Measurements from ENCODE around the gene ADAMTS17. TPM values are rescaled to one million over a fixed set of nuclear protein-coding genes. Genes with fewer than 3 reads are reported as not detected.

Gene ADAMTS17
- polyA plus RNA-seq, 5 donors: 1.9 to 4.1 (median 3.0) TPM

DNA sequence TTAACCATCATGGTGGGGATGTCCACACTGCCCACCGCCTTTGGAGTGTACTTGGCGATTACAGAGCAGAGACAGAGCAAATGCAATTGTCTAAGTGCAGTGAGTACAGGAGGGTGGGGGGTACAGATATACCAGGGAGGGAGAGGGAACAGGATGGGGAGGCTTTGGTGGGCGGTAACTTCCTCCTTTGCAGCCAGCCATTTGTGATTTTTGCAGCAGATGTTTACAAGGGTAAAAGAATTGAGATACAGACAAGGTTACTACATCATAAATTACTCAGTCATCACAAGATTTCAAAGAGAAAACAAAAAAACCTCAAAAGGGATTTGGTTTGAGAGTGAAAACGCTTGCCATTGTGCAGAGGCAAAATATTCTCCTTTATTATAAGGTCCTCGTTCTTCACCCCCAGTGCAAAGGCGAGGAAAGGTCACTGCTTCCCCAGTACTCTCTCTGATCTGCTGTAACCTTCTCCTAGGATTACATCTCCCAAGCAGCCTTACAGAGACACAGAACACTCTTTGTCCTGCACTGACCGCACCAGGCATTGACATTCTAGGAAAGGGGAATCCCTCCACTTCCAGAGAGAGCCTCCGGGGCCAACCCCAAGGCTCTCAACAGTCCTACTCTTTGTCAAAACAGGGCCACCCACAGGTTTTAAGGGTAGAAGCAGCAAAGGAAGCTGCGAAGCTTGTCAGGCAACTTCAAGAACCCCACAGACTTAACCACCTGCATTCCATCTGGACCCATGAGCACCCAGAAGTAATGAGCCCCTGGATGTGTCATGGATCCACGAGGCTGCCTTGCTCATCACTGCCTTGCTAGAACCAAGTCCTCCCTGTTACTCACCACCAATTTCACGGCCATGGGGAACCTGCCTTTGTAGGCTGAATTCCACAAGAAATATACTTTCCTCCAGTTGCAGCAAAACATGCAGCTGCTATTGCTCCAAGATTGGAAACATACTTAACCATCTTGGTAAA, 117.3 kb downstream of the ADAMTS17 start:
- DNase-seq: no peak

DNA sequence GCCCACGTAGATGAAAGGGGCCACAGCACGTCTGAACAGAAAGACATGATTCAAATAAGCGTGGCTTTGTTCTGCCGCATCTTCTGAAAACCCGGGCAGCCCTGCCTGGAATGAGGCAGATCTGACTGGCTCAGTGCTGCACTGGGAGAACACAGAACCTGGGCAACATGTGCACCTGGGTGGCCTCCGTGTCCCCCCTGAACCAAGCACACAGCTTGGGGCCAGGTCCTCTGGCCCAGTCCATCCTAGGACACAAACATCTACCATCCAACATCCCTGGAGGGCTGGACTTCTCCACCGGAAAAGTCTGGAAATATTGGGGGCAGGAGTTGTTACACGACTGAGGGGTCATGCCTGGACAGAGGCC, 119.4 kb downstream of the ADAMTS17 start:
- DNase-seq: no peak

DNA sequence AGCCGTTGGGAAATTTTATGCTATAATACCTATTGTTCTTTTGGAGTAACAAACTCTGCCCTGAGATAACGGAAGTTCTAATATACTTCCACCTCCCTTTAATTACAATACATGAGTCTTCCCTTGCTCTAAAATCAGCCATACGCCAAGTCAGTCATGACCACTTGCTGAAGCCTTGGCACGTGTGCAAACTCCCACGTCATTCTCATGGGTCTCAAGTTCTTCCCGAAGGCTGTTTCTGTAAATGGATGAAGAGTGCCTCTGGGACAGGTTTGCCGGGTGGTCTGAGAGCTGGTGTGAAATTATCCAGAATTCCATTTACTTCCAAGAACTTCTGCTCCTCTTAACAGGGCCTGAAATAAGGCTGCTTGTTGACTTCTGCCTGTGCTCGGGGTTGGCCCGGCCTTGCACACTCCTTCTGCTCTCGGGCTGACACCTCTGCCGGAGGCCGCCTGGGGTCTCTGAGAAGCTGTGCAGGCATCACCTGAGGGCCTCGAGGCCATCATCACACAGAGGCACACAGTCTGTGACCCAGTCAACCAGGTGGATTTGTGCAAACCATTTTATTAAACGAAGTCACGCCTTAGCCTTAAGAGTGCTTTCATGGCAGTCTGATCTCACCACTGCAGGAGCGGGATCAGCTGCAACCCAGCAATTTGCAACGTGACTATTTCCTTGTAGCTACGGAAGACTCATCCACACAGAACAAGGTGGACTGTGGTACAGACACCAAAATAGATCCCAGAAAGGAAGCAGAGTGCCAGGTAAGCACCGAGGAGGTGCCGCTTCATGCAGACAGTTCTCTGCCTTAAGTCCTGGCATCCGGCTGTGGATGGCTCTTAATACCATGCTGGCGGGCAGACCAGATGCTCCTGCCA, 120.1 kb downstream of the ADAMTS17 start:
- no peak for DNase-seq

DNA sequence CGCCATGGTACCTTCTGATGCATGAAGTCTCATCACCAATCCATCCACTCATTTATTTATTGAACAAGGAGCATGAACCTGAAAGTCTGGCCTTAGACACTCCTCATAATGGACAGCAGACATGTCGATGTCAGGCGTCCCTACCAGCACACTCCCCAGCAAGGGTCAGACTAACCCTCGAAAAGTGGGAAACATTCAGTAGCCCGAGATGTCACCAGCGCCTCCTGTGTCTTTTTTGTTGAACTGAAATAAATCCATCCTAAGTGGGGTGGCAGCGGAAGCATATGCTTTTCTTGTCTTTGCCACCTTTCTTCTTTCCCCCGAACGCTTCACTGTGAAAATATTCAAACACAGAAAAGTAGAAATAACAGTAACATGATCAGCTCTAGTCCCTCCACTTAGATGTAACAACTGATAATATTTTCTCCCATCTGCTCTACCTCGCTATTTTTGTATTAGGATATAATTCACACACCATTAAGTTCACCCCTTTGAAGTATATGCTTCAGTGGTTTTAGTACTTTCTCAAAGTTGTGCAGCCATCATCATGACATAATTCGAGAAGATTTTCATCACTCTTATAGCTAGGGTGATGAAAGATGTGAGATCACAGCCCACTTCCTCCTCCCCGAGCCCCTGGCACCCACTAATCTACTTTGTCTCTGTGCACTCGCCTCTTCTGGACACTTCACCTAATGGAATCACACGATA, 121.6 kb downstream of the ADAMTS17 start:
- no peak for DNase-seq

DNA sequence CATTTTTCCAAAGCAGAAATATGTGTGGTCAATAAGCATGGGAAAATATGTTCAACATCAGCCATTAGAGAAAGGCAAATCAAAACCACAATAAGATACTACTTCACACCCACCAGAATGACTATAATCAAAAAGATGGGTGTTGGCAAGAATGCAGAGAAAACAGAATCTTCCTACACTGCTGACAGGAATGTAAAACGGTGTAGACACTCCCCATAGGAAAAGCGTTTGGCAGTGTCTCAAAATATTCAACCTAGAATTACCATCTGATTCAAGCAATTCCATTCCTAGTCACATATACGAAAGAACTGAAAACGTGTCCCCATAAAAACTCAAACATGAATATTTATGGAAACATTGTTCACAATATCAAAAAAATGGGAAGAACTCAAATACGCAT, 123.3 kb downstream of the ADAMTS17 start:
- DNase-seq: no peak

DNA sequence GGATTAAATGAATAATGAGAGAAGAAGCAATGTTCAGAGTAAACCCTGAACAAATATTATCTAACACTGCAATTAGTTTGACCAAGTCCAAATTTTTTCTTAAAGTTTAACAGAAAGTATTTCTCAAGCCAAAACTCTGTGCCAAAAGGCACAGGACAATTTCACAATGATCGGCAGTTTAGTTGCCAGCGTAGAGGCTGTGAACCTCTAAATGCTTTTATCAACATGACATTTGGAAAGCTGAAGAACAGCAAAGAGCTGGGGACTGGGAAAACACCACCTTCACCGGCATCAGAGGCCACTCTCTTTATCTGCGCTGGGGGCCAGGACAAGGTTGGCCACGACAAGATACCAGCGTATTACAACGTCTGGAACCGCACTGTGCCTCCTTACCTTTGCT, 125.6 kb downstream of the ADAMTS17 start:
- peak; percentile 61 to 73 for DNase-seq

DNA sequence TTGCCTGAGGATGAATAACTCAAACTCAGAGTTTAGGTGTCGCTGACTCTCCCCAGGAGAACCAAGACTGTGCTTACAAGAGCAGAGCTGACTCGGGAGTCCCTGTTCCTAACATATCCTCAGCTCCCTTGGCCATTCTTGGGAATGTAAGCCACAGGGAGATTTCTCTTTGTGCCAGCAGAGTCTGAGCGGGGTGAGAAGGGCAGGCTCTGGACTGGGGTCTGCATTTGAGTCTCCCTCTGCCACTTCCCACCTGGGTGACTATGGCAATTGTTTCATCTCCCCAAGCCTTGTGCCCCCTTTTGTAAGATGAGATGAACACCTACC, 126.0 kb downstream of the ADAMTS17 start:
- DNase-seq: no peak

DNA sequence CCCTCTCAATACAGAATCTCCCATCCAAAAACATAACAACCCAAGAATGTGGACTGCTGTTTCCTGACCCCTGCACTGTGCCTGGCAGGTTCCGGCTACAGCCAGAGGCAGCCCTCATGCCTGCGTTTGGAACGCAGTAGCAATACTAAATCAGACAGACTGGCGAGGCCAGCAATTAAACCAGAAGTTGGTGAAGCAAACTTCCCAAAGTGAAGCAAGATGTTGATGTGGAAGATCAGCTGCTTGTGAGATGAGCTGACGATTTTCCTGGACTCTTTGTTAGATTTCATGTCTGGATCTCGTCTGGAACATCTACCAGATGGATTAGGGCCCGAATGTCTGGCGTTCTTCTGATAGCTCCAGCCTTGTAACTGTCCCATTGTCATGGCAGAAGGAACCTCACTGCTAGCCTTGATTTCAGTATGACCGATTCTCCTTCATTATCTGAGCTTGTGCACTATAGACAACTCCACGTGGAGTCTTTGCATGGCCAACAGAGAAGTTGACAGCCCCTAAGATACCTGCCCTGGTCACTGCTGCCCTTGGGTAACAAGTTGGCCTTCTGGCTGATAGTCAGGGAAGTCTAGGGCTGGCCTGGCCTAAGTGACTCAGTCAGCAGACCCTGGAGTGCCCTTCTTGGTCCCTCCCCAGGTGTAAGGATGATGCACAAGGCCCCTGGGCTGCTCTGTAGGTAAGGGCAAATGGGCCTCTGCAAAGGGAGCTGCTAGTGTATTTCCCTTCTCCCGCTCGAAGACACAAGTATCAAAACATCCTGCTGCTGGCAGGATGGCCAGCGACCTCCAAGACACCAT, 126.5 kb downstream of the ADAMTS17 start:
- no peak for DNase-seq

DNA sequence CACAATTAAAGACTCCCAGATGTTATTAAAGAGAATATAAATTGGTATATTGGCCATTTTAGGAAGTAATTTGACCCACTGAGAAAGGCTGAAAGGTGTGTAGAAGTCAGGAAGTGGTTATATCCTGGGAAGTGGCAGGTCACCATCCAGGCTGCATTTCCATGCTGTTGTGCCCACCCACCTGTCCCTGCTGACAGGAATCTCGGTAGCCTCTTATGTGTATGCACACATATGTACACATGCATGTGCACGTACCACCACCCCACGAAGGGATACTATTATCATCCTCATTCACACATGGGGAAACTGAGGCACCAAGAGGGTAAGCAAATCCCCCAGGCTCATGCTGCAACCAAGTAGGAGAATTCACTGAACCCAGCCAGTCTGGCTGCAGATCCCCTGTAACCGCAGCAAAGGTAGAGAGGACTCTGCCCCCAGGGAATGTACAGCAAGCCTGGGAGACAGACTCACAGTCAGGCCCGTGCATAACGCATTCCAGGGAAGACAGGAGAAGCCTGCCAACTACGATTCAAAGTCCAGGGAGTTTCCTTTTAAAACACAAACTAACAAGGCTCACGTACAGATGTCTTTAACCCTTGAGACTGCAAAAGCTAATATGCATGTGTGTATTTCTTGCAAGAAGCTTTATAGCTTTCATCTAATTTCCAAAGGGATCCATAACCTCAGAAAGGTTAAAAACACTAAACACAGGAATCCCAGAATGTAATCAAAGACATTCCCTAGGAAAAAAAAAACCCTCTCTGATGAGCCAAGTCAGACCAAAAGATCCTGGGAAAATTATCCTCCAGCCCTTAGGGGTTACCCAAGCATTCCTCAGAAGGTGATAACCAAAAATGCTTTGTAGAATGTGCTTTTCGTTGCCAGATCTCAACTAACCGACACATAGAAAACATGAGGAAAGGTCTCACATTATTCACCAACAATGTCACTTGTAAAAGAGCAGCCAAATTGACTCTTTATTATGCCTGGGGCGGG, 129.6 kb downstream of the ADAMTS17 start:
- no peak for DNase-seq

DNA sequence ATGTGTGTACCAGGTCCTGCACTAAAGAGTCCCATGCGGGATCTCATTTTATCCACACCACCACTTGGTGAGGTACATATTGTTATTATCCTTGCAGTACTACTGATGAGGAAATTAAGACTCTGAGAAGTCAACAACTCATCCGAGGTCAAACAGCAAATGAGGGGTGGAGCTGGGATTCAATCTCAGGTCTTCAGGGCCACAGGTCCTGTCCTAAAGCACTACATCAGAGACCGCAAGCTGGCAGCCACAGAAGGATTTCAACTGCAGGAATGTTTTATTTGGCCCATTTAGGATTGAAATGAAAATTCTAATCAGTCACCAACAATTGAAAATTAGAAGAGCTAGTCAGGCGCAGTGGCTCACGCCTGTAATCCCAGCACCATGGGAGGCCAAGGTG, 131.4 kb downstream of the ADAMTS17 start:
- DNase-seq: no peak

DNA sequence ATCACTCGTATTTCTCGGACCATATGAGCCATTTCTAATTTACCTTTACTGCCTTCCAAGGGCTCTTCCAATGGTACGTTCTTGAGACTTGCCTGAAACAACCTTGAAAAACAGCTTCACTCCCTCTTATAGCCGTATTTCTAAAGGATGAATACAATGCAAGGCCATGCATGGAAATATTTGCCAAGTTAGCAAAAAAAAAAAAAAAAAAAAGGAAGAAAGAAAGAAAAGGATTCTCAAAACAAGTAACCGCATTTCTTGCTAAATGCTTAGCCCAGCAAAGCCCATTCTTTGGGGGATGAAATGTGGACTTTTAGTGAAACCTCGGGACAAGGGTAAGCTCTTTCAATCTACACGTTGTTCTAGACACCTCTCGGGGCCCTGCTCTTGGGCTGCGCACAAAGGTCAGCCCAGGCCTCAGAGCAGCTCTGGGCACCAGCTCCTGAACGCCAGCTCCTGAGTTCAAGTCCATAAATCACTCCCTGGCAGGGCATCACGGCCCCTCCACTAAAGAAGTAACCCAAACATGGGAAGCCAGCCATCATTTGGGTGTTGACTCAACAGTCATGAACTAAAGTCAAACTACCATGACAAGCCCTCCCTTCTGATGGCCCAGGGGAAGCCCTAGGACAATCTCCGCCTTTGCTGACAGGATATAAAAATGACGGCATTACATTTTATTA, 132.7 kb downstream of the ADAMTS17 start:
- no peak for DNase-seq

DNA sequence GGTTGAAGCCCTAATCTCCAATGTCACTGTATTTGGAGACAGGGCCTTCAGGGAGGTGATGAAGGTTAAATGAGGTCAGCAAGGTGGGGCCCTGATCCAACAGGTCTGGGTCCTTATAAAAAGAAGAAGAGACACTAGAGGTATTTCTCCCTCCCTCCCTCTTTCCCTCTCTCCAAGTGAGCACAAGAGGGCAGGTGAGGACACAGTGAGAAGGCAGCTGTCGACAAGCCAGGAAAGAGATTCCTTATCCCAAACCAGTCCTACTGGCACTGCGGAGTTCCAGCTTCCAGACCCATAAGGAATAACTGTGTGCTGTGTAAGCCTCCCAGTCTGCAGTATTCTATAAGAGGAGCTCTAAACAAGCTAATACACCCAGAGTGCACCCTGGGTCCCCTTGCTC, 134.7 kb downstream of the ADAMTS17 start:
- no peak for DNase-seq

DNA sequence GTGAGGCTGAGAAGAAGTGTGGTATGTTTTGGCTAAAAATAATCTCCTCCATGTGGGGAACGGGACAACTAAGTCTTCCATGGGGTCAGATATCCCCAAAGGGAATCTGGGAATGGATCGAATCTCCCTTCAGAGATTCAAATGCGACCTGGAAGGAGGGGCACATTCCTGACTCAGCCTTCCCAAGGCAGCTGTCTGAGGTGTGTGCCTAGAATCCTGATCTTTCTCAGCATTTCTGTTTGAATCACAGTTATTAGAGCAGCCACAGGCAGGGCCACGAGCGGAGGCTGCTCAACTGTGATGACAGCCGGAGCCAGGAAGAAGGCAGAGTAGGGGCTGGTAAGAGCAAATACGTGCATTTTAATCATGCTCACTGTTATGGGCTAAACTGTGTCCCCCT, 135.1 kb downstream of the ADAMTS17 start:
- DNase-seq: no peak

DNA sequence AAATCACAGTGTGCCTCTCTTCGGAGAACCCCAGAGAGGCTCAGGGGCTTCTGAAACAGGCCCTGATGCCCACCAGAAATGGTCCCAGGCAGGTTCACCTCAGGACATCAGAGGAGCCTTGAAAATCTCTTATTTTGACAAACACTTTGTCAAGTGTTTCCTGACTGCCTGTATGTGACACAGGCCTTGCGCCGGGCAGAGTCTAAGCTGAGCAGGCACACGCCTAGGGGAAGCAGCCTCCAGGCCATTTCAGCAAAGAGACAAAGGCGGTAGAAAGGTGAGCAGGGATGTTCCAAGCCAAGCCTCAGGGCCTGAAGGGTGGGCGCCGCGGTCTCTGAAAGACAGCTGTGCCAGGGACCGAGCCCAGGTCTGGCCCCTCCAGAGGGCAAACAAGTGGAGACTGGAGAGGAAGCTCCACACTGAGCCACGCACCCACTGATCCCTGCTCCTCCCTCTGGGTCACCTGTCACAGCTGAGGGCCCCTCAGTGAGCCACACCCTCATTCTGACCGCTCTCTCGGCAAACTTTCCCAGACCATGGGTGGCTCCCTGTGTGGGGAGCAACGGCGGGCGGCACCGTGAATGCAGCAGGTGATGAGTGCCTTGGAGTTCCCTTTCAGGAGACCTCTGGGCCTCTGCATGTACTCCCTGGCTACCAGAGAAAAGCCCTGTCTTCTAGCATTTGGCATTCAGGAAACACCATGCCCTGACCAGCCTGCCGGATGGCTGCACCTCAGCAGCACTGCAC, 136.1 kb downstream of the ADAMTS17 start:
- DNase-seq: no peak

DNA sequence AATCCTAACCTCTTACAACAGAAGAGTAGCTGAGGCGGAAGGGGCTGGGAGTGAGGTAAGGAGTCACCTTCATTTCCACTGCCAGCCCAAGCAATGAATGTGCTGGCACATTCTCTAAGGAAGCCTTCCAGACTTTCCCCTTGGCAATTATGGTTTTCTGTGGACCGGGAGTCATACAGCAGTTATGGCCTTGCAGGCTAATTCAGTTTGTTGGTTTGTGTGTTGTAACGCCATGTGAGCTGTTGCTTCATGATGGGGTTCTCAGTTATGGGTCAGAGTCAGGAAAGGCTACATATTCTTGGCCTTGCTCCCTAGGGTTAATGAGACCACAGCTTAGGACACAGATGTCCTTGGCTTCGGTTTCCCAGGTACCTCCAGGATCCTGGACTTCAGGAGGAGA, 137.0 kb downstream of the ADAMTS17 start:
- no peak for DNase-seq

DNA sequence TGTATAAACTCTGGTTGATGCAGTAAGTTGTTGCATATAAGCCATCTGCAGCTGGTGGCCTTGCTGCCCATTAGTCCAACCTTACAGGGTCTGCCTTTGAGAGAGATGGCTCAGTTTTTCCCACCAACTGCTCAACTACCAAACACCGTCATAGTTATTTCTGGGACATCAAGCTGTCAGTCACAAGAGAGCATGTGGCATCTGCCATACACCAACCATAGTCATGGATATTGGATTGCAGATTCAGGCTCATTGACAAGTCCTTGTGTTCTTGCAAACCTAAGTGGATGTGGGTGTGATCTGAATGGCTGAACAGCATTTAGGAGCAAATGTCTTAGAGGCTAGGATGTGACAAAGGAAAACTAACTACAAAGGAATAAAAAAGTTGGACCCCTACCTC, 137.6 kb downstream of the ADAMTS17 start:
- no peak for DNase-seq

DNA sequence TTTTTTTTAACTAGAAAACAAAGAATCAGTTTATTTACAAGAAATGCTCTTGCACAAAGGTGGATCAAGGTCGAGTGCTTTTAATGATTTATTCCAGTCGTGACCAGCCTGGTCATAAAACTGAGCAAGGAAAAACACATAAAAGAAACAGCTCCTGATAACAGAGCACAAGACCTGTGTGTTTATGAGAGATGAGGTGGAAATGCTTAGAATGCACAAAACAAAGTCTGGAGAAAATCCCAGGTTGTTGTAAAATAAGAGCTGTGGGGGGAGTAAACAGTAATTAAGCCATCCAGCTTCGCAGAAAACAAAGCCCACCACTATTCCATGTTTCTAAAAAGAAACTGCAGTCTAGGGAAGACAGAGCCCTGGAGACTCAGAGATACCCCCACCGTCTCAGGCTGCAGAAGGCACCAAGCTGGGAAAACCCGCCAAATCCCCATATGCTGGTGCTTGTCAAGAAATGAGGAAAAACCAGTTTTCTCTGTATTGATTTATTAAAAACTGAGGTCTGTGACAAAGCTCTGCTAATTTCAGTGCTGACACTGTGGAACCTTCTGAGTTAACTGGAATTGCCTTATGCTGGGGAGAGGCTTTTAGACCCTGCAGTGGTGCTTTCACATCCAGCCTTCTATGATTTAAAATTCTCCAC, 139.3 kb downstream of the ADAMTS17 start:
- DNase-seq: no peak

Data from right lung (tissue), 5 donors.